ENCODE measurements around the gene RPS24. TPM values are rescaled to one million over a fixed set of nuclear protein-coding genes. Genes with fewer than 3 reads are reported as not detected.

RPS24 gene
- total and polyA plus RNA-seq, 2 experiments from 2014 or later = 543 to 2,002 TPM

DNA sequence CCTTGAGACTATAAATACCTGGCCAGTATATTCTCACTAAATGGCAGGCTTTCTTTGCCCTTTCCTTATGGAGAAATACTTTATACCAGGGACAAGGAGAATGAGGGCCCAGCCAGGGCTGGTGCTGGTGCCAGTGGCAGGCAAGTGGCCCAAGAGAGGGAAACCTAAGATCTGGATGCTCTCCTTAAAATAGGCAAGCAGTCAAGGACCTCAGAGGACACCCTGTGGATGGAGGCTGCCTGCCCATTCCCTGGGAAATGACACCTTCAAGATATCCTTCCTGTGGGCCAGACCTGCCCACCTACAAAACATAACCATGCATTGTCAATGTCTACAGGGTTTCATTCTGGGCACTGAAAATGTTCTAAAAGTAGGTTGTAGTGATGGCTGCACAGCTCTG lies 33.5 kb upstream of the RPS24 start:
- H3K27ac ChIP-seq = no peak overlapping the region
- no peaks in the 10 kb centered on the region for H3K27me3 ChIP-seq
- no peaks in the 10 kb centered on the region for H3K4me1 ChIP-seq (ENCODE audit: low read depth)
- no peak for DNase-seq (ENCODE audit: low read depth in 1 of 2, low spot score in 1 of 2)
- TF ChIP-seq, protein P1, sequence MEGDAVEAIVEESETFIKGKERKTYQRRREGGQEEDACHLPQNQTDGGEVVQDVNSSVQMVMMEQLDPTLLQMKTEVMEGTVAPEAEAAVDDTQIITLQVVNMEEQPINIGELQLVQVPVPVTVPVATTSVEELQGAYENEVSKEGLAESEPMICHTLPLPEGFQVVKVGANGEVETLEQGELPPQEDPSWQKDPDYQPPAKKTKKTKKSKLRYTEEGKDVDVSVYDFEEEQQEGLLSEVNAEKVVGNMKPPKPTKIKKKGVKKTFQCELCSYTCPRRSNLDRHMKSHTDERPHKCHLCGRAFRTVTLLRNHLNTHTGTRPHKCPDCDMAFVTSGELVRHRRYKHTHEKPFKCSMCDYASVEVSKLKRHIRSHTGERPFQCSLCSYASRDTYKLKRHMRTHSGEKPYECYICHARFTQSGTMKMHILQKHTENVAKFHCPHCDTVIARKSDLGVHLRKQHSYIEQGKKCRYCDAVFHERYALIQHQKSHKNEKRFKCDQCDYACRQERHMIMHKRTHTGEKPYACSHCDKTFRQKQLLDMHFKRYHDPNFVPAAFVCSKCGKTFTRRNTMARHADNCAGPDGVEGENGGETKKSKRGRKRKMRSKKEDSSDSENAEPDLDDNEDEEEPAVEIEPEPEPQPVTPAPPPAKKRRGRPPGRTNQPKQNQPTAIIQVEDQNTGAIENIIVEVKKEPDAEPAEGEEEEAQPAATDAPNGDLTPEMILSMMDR (IDR thresholded peaks at IDR 0.05; ENCODE audit: low read depth, low read length) = no peak
- H3K36me3 ChIP-seq = peaks cover 55% of the 10 kb centered on the region
- no peak overlapping the region for H3K4me3 ChIP-seq
- H3K9me3 ChIP-seq (ENCODE audit: low read depth) = no peaks in the 10 kb centered on the region

DNA sequence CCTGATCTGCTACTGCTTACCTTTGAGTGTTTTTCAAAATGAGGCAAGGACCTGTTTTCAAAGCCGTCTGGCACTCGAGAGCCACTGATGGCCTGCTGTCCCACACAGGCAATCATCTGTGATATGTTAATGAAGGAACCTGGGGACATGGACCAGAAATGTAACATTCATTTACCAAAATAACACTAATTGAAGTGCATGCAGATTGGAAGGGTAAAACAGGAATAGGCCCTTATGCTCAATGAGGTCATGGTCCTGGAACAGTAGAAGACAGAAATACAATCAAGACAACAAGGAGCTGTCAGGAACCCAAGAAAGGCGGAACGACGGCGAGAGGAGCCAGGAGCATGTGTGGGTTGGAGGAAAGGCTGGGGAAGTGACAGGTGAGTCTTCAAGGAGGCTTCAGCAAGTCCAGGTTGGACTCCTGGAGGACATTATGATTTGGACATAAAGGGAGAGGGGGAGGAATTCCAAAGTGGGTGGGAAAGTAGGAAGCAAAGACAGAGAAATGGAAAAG lies 32.6 kb upstream of the RPS24 start:
- DNase-seq (ENCODE audit: low read depth in 1 of 2, low spot score in 1 of 2) = no peak
- Histone ChIP-seq H3K4me1 (ENCODE audit: low read depth) (no peaks in the 10 kb centered on the region), H3K36me3 (peaks cover 61% of the 10 kb centered on the region), H3K27ac (no peak overlapping the region), H3K4me3 (no peak overlapping the region), H3K9me3 (ENCODE audit: low read depth) (no peaks in the 10 kb centered on the region), H3K27me3 (no peaks in the 10 kb centered on the region)
- TF ChIP-seq, protein P1 (IDR thresholded peaks at IDR 0.05; ENCODE audit: low read depth, low read length) = no peak

DNA sequence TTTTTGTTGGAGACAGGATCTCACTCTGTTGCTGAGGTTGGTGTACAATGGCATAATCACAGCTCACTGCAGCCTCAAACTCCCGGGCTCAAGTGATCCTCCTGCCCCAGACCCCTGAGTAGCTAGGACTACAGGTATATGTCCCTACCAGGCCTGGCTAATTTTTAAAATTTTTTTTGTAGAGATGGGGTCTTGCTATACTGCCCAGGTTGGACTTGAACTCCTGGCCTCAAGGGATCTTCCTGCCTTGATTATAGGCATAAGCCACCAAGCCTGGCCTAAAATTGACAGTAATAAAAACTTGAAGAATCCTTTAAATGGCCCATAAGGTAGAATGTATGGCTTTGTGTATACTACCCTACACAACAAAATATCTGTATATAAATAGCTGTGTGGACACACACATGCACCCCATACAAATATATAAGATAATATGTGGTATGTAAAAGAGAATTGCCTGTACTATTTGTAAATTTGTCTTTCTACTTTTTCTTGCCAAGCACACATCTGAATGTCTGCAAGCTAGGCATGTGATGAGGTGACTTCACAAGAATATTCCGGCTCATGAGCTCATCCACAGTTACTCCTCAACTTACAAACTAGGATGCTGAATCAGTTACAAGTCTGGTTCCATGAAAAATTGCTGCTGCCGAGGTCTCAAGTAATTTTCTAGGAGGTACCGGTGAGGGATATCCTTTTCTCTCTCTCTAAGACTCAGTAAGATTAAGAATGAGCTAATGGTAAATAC lies 30.9 kb upstream of the RPS24 start:
- H3K4me3 ChIP-seq = no peak overlapping the region
- H3K4me1 ChIP-seq (ENCODE audit: low read depth) = no peaks in the 10 kb centered on the region
- TF ChIP-seq, protein P1 (IDR thresholded peaks at IDR 0.05; ENCODE audit: low read depth, low read length) = no peak
- H3K27ac ChIP-seq = no peak overlapping the region
- H3K27me3 ChIP-seq = no peaks in the 10 kb centered on the region
- H3K9me3 ChIP-seq (ENCODE audit: low read depth) = no peaks in the 10 kb centered on the region
- peaks cover 71% of the 10 kb centered on the region for H3K36me3 ChIP-seq
- DNase-seq (ENCODE audit: low read depth in 1 of 2, low spot score in 1 of 2) = no peak

DNA sequence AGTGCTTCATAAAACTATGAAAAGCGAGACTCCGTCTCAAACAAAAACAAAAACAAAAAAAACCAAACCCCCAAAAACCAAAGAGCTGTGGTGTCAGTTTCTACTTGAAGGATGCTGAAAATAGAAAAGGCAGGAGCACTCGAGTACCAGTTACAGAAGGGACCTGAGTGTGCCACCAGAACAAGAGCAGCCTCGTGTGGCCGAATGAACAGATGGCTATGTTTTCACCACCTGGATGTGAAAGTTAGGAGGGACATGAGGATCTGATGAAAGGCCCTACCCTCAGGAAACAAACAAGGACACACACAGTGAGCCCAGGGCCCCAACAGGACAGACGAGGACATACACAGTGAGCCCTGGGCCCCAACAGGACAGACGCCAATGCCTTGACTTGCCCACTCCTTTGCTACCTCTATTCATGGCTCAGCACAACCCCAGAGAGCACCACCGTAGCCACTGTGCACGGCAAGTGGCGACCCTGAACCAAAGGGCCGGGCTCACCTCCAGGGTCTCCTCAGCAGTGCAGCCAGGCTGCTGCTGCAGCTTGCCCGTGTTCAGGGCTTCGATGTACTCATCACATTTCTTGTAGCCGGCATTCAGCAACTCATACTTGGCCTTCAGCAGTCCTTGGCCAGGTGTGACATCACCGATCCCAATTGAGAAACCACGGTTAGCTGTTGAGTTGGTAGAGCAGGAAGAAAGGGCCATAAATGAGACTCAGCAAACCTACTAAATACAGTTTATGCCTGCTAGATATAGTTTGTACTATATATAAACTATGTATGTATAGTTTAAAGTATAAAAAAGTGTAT lies 29.2 kb upstream of the RPS24 start:
- DNase-seq (ENCODE audit: low read depth in 1 of 2, low spot score in 1 of 2) = peak in 1 of 2 donors; percentile 42
- H3K4me3 ChIP-seq = no peak overlapping the region
- H3K4me1 ChIP-seq (ENCODE audit: low read depth) = no peaks in the 10 kb centered on the region
- TF ChIP-seq, protein P1 (IDR thresholded peaks at IDR 0.05; ENCODE audit: low read depth, low read length) = no peak
- H3K27ac ChIP-seq = no peak overlapping the region
- no peaks in the 10 kb centered on the region for H3K9me3 ChIP-seq (ENCODE audit: low read depth)
- H3K36me3 ChIP-seq = peaks cover 76% of the 10 kb centered on the region
- H3K27me3 ChIP-seq = no peaks in the 10 kb centered on the region

DNA sequence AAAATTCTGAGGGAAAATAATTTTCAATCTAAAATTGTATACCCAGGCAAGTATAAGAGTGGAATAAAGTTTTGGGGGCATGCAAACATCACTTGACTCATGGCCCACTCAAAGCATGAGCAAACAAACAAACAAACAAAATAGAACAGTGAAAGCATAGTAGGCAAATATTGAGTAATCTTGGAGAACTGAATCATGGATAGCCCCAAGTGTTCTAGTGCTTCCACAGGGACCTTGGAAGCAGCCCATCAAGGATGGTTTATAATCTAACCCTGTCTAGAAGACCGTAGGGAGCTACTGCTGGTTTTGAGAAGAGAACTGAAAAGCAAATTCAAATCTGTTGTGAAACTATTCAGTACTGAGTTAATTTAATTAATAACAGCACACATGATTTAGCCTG lies 26.5 kb upstream of the RPS24 start:
- H3K27me3 ChIP-seq = no peaks in the 10 kb centered on the region
- TF ChIP-seq, protein P1 (IDR thresholded peaks at IDR 0.05; ENCODE audit: low read depth, low read length) = no peak
- no peak overlapping the region for H3K27ac ChIP-seq

More for the DNA sequence above, 26.5 kb upstream of the RPS24 start:
- Histone ChIP-seq H3K9me3 (ENCODE audit: low read depth) (no peaks in the 10 kb centered on the region), H3K36me3 (peaks cover 76% of the 10 kb centered on the region), H3K4me3 (no peak overlapping the region), H3K4me1 (ENCODE audit: low read depth) (no peaks in the 10 kb centered on the region)
- no peak for DNase-seq (ENCODE audit: low read depth in 1 of 2, low spot score in 1 of 2)

Data from cardiac muscle cell (in vitro differentiated cells and primary cell).